Left lung (tissue), 10 donors: ENCODE results near the gene CCDC9B. TPM values are rescaled to one million over a fixed set of nuclear protein-coding genes. Genes with fewer than 3 reads are reported as not detected.

Experiments used
- ATAC-seq: fragments of 200-7000 bp; cut with Tn5 transposase; one replicate; pipeline ENCODE4 v1.9.1; 2020; ENCODE audit warnings: moderate library complexity
- DNase-seq, 4 donors: peaks; one replicate each; pipeline ENCODE4 v3.0.0-alpha.2; 2013 to 2020
- H3K27ac ChIP-seq, 2 donors: fragments of 200-600 bp; sonication (generic) in 1 of 2; one replicate each; pipeline versions ENCODE4 v1.5.0 to v1.8.0; 2020 to 2021
- H3K27me3 ChIP-seq, 2 donors: fragments of 200-600 bp; sonication (generic) in 1 of 2; one replicate each; pipeline versions ENCODE4 v1.5.0 to v1.8.0; 2020 to 2021
- H3K36me3 ChIP-seq, 2 donors: fragments of 200-600 bp; sonication (generic) in 1 of 2; one replicate each; pipeline versions ENCODE4 v1.5.0 to v1.8.0; 2020 to 2021
- H3K4me1 ChIP-seq, 2 donors: fragments of 200-600 bp; one replicate each; pipeline ENCODE4 v1.8.0; 2021
- H3K4me3 ChIP-seq, 2 donors: fragments of 200-600 bp; sonication (generic) in 1 of 2; one replicate each; pipeline versions ENCODE4 v1.5.0 to v1.8.0; 2020 to 2021; ENCODE audit warnings: mild to moderate bottlenecking in 1 of 2
- H3K9me3 ChIP-seq, 2 donors: fragments of 200-600 bp; sonication (generic) in 1 of 2; one replicate each; pipeline versions ENCODE4 v1.5.0 to v1.8.0; 2020 to 2021
- intact Hi-C, 2 donors: fragments of 100-400 bp; cut with DNase I; formaldehyde crosslinking; loops; one replicate each; pipeline versions ENCODE4 v1.11.2 to v1.14.2; 2022
- polyA plus RNA-seq, 6 donors: library from polyadenylated mRNA; unstranded; fragments of 120-200 nt; gene quantifications; one replicate each; pipeline ENCODE4 v1.2.1, GENCODE V29; 2013; ENCODE audit not compliant: insufficient read length in 6 of 6
- total RNA-seq, 2 donors: library from RNA; stranded (reverse); fragmentation: NEBNext Ultra II Directional; extraction: Animal tissue kit (Norgen Biotek cat#: 25700); gene quantifications; one replicate each; pipeline ENCODE4 v1.2.1, GENCODE V29; 2021
- TF ChIP-seq, protein P1 (sequence below), 2 donors: fragments of 200-600 bp; sonication (generic) in 1 of 2; IDR thresholded peaks; one replicate each; pipeline versions ENCODE4 v1.5.0 to v1.8.0; 2021; ENCODE audit warnings: antibody characterized with exemption in 2 of 2
- donor health status: DM: no; HTN: yes; CAD: no.
- donor health status: DM: no; HTN: no; CAD: no.

Gene CCDC9B
- total and polyA plus RNA-seq, 8 donors: 4.5 to 65.4 (median 9.1) TPM

DNA sequence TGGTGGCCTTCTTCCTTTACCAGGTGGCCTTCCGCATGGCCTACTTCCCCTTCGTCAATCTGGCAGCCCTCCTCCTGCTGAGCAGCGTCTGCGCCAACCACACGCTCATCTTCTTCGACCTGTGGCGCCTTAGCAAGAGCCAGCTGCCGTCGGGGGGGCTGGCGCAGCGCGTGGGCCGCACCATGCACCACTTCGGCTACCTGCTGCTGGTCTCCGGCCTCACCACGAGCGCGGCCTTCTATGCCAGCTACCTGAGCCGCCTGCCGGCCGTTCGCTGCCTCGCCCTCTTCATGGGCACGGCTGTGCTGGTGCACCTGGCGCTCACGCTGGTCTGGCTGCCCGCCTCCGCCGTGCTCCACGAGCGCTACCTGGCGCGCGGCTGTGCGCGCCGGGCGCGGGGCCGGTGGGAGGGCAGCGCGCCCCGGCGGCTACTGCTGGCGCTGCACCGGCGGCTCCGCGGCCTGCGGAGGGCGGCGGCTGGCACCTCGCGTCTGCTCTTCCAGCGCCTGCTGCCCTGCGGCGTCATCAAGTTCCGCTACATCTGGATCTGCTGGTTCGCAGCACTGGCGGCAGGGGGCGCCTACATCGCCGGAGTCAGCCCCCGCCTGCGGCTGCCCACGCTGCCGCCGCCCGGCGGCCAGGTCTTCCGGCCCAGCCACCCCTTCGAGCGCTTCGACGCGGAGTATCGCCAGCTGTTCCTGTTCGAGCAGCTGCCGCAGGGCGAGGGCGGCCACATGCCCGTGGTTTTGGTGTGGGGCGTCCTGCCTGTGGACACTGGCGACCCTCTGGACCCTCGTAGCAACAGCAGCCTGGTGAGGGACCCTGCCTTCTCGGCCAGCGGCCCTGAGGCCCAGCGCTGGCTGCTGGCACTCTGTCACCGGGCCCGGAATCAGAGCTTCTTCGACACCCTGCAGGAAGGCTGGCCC, 27.2 kb upstream of the CCDC9B start:
- intact Hi-C loops: no loop called here

DNA sequence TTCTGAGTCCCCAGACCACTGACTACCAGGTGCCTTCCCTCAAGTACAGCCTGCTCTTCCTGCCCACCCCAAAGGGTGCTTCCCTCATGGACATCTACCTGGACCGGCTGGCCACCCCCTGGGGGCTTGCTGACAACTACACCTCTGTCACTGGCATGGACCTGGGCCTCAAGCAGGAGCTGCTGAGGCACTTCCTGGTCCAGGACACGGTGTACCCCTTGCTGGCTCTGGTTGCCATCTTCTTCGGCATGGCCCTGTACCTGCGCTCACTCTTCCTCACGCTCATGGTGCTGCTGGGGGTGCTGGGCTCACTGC, 26.6 kb upstream of the CCDC9B start:
- Histone ChIP-seq H3K36me3 (no peaks in the 10 kb centered on the region), H3K27ac (peak overlapping the region in 1 of 2 donors; percentile 68), H3K4me3 (peak overlapping the region in 1 of 2 donors; percentile 41), H3K9me3 (no peaks in the 10 kb centered on the region), H3K4me1 (peaks cover 4 to 19% of the 10 kb centered on the region in 2 donors), H3K27me3 (no peaks in the 10 kb centered on the region)
- TF ChIP-seq, protein P1, sequence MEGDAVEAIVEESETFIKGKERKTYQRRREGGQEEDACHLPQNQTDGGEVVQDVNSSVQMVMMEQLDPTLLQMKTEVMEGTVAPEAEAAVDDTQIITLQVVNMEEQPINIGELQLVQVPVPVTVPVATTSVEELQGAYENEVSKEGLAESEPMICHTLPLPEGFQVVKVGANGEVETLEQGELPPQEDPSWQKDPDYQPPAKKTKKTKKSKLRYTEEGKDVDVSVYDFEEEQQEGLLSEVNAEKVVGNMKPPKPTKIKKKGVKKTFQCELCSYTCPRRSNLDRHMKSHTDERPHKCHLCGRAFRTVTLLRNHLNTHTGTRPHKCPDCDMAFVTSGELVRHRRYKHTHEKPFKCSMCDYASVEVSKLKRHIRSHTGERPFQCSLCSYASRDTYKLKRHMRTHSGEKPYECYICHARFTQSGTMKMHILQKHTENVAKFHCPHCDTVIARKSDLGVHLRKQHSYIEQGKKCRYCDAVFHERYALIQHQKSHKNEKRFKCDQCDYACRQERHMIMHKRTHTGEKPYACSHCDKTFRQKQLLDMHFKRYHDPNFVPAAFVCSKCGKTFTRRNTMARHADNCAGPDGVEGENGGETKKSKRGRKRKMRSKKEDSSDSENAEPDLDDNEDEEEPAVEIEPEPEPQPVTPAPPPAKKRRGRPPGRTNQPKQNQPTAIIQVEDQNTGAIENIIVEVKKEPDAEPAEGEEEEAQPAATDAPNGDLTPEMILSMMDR (IDR thresholded peaks at IDR 0.05): no peak
- ATAC-seq (no peak), DNase-seq (no peak)
- intact Hi-C loops: no loop called here

More for the DNA sequence above, 27.2 kb upstream of the CCDC9B start:
- ATAC-seq (peak; percentile 96), DNase-seq (peak; percentile 69 to 98 (median 91))
- Histone ChIP-seq H3K36me3 (no peaks in the 10 kb centered on the region), H3K27me3 (no peaks in the 10 kb centered on the region), H3K27ac (peak overlapping the region; percentile 35 to 68), H3K9me3 (no peaks in the 10 kb centered on the region), H3K4me3 (peak overlapping the region in 1 of 2 donors; percentile 41), H3K4me1 (peaks cover 4 to 23% of the 10 kb centered on the region in 2 donors)
- TF ChIP-seq, protein P1 (IDR thresholded peaks at IDR 0.05): peak; percentile 77 to 93

DNA sequence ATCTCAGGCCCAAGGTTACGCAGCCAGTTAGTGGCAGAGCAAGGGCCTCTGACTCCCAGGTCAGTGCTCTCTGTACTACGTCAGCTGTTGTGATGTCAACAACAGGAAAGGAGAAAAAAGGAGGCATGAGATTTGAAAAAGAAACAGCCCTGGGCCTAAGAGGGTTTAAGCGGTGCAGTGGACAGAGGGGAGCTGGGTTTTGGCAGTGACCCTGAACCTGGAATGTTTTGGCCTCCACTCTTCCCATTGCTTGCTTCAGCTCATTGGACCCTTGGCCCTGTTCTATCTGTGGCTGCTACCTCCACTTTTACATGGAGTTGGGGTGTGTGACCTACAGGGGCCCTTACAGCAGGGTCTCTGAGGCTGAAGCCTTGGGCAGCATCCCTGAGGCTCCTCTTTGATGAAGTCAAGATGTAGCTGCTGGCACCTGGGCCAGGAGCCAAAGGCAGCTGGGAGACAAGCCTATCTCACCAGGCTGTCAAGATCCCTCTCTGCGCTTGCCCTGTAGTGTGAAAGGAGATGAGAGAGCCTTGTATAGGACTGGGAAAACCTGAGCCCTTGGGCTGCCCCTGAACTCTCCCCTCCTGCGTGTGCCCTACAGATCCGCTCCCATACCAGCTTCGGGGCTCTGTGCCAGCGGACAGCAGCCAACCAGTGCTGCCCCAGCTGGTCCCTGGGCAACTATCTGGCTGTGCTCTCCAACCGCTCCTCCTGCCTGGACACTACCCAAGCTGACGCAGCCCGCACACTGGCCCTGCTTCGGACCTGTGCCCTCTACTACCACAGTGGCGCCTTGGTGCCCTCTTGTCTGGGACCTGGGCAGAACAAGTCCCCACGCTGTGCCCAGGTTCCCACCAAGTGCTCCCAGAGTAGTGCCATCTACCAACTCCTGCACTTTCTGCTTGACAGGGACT, 26.0 kb upstream of the CCDC9B start:
- no peak overlapping the region for H3K4me3 ChIP-seq
- peak overlapping the region in 1 of 2 donors; percentile 68 for H3K27ac ChIP-seq
- DNase-seq: no peak

DNA sequence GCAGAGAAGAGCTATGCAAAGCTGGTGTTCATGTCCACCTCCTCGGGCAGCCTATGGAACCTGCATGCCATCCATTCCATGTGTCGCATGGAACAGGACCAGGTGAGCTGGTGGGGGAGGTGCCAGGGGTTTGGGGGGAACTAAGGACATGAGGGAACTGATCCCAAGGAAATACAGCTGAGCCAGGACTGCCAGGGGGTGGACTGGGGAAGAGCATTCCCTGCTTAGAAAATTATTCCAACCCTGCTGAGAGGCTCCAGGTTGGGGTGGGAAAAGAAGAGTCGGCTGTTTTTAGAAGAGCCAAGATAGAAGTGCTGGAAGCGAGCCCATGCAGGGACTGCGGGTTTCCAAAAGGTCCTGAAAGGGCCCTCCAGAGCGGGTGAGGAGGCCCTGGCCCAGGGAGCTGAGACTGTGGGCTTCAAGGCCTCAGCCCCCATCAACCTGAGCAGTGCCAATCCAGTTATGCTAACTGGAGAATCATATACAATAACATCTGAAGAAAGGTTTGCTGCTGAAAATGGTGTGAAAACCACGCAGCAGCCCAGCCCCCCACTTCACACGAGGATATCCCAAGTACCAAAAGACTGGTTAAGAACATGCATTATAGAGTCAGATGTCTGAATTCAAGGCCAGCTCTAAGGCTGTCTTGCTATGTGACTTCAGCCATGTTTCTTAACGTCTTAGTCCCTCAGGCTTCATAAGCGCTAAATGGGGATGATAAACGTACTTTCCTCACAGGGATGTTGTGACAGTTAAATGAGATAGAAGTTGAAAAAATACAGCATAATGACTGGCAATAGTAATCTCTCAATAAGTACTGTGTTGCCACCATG, 25.1 kb upstream of the CCDC9B start:
- Histone ChIP-seq H3K4me3 (no peak overlapping the region), H3K4me1 (peaks cover 4 to 19% of the 10 kb centered on the region in 2 donors), H3K9me3 (no peaks in the 10 kb centered on the region), H3K27ac (no peak overlapping the region), H3K27me3 (no peaks in the 10 kb centered on the region), H3K36me3 (no peaks in the 10 kb centered on the region)
- intact Hi-C loops: no loop called here
- DNase-seq (no peak), ATAC-seq (no peak)
- TF ChIP-seq, protein P1 (IDR thresholded peaks at IDR 0.05): no peak

More for the DNA sequence above, 26.0 kb upstream of the CCDC9B start:
- ATAC-seq: no peak
- Histone ChIP-seq H3K9me3 (no peaks in the 10 kb centered on the region), H3K27me3 (no peaks in the 10 kb centered on the region), H3K4me1 (peaks cover 4 to 19% of the 10 kb centered on the region in 2 donors), H3K36me3 (no peaks in the 10 kb centered on the region)
- intact Hi-C loops: no loop called here
- TF ChIP-seq, protein P1 (IDR thresholded peaks at IDR 0.05): no peak
